Measurements from ENCODE around the gene ROR2.
"Not testable (repeated sequence)": the region's sequence is repeated elsewhere in the genome, so short reads cannot be mapped to it uniquely, and the experiment has no call there.

ROR2 gene

DNA sequence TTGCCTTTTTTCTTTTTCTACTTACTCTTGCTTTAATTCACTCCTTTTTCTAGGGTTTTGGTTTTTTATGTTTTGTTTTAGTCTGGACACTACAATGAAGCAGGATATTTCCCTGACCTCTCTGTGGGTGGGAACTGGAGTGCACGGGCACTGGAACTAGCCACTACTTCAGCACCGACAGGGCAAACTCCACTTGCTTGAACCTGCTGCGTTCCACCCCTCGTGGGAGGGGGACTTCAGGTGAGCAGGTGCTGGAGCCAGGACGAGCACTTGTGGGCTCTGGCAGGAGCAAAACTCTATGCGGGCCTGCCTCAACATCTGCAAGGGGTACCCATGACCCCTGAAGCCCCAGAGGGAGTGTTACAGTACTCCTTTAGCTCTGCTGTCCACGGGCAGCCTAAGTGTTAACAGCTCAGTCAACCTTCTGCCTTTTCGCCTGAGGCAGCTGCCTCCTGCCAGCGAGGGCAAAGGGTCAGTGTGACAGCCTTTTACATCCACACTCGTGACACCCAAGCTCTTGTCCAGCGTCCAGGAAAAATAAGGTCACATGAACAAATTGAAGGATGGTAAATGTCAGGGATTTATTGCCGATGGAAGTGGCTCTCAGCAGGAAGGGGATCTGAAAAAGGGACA, 382.3 kb downstream of the ROR2 start:
- DNase-seq (ENCODE audit: low read depth): no peak

DNA sequence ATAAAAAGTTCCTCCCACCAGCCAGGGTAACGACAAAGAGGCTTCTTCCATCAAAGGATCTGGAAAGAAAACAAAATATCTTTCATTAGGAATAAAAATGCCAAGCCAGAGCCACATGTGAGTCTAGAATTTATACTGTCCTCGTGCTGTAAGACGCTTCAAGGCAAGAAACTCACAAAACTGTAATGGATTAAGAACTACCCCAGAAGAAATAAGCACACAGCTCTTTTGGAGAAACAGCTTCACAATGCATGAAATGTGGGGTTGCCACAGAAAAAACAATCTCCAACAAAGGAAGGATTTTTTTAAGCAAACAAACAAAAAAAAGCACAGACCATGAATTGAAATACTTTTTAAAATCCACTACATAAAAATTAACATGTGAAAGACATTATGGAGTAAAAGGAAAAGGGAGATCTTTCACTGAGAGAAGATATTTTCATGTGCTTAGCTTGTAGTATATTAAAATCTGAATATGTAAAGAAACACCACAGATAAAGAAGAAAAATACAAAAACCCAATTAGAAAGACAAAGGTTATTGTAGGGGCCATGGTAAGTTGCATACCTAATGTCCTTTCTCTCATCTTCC, 385.9 kb downstream of the ROR2 start:
- no peak for DNase-seq (ENCODE audit: low read depth)

DNA sequence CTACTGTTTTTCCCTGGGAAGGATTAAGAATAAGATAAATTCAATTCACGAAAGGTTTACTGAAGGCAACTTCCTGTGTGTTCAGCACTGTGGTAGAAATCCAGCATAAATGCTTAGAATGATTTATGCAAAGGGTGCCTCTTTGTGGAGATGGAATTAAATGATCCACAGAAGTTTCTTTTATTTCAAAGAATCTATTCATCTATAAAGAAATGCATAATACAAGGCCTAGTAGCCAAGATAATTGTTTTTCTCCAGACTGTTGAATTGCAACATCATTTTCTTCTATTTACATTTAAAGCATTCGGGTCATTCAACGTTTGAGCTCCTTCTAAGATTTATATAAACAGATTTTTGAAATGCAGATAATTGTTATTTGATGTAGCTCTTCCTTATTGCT, 387.6 kb downstream of the ROR2 start:
- no peak for DNase-seq (ENCODE audit: low read depth)

DNA sequence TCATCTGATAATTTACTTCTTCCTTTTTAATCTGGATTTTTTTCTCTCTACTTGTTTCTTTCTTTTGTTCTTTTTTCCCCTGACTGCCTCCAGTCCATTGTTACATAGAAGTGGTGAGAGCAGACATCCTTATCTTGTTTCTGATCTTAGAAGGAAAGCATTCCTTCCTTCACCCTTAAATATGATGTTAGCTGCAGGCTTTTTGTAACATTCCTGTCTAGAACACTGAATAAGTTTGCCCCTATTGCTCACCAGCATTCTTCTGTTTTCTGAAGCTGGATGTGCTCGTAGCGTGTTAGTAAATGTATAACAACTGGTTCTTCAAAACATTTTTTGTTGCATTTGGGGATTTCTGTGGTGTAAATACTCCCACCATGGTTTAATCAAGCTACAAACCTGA, 389.7 kb downstream of the ROR2 start:
- no peak for DNase-seq (ENCODE audit: low read depth)

DNA sequence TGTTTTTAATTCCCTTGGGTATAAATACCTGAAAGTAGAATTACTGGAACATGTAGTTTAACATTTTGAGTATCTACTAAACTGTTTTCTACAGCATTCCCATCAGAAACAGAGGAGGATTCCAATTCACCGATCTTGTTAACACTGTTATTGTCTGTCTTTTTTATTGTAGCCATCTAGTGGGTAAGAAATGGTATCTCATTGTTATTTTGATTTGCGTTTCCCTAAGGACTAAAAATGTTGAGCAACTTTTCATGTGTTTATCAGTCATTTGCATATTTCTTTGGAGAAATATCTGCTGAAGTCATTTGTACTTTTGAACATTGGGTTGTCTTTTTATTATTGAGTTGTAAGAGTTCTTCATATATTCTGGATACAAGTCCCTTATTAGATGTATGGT, 391.1 kb downstream of the ROR2 start:
- no peak for DNase-seq (ENCODE audit: low read depth)

DNA sequence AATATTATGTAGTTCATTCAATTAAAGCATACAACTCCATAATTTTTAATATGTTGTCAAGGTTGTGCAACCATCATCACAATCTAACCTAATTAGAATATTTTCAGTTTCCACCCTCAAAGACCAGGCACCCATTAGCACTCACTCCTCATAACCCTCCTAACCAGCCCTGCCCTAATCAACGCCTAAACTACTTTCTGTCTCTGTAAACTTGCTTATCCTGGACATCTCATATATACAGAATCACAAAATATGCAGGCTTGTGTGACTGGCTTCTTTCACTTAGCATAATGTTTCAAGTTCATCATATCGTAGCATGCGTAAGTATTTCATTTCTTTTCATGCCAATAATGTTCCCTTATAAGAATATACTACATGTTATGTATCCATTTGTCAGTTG, 391.6 kb downstream of the ROR2 start:
- DNase-seq (ENCODE audit: low read depth): no peak

DNA sequence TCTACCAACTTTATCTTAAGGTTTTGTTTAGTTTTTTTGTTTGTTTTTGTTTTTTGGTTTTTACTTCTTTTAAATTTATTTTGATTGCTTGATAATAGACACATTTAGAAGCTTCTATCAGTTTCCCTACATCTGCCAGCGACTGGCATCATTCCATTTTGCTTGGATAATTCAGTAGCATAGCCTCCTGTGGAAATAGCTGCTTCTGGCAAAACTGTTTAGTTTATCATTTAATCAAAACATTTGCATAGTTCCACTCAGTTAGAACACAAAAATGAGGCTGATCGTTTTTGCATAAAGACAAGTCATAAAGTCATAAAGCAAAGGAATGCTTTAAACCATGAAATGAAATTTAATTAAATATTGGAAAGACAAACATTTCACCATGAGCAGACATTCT, 392.7 kb downstream of the ROR2 start:
- no peak for DNase-seq (ENCODE audit: low read depth)

DNA sequence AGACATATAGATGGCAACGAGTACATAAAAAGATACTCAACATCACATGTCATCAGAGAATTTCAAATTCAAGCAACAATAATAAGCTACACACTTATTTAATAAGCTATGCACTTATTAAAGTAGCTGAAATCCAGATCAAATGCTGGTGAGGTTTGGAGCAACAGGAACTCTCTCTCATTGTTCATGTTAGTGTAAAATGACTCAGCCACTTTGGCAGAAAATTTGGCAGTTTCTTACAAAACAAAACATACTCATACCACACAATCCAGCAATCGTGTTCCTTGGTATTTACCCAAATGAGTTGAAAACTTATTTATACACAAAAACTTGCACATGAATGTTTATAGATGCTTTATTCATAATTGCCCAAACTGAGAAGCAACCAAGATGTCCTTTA, 394.9 kb downstream of the ROR2 start:
- DNase-seq (ENCODE audit: low read depth): no peak

DNA sequence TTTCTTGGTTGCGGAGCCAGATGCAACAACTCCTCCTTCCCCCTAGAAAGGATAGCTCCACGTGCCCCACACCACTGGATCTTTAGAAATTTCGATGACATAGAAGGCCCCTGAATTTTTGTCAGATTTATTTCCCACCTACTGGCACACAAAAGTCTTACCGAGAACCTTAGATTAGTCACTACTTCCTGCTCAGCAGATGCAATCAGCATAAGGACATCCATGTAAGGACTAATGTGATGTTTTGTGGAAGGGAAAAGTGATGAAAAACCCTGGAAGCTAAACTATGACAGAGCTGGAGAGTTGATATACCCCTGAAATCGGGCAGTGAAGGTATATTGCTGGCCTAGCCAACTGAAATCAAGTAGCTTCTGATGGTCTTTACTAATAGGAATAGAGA, 400.9 kb downstream of the ROR2 start:
- DNase-seq (ENCODE audit: low read depth): no peak

DNA sequence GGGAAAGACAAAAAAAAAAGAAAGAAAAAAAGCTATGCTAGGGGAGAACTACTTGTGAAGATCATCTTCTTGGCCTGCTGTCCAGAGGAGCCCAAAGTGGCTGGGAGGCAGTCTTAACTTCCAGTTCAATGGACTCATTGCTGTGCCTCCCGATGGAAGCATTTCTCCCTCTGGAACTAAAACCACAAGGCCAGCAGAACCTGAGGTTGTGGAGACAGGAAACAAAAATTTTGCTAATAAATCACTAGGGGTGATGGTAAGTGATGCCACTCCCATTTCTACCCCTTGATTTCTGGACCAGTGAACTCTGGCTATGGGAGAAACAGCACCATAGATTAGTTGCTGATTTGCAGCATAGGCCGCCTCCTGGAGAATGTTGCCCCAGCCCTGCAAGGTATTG, 402.9 kb downstream of the ROR2 start:
- no peak for DNase-seq (ENCODE audit: low read depth)

DNA sequence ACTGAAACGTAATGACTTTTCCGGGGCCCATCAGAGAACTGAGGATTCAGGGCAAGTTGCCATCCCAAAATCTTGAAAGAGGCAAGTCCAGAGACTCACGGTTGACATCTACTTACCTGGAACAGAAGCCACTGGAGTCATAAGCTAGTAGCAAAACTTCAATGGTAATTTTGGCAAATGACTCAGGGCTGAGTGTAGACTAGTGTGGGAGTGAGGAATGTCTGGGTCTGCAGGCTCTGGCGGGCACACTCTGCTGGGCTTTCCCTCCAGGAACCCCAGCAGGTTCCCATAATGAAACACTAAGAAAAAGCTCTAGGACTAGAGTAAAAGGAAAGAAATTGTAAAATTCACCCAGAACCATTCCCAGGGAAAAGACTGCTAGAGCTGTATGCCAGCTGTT, 403.5 kb downstream of the ROR2 start:
- no peak for DNase-seq (ENCODE audit: low read depth)

DNA sequence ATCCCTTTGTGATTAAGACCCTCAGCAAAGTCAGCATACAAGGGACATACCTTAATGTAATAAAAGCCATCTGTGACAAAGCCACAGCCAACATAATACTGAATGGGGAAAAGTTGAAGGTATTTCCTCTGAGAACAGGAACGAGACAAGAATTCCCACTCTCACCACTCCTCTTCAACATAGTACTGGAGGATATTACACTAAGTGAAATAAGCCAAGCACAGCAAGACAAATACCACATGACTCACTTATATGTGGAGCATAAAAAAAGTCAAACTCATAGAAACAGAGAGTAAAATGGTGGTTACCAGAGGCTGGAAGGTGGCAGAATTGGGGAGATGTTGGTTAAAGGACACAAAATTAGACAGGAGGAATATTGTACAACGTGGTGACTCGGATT, 408.3 kb downstream of the ROR2 start:
- DNase-seq (ENCODE audit: low read depth): no peak

DNA sequence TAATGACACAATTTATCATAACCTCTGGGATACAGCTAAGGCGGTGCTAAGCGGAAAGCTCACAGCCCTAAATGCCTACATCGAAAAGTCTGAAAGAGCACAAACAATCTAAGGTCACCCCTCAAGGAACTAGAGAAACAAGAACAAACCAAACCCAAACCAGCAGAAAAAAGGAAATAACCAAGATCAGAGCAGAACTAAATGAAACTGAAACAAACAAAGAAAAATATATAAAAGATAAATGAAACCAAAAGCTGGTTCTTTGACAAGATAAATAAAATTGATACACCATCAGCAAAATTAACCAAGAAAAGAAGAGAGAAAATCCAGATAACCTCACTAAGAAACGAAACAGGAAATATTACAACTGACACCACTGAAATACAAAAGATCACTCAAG, 409.5 kb downstream of the ROR2 start:
- not testable (repeated sequence) for DNase-seq (ENCODE audit: low read depth)

DNA sequence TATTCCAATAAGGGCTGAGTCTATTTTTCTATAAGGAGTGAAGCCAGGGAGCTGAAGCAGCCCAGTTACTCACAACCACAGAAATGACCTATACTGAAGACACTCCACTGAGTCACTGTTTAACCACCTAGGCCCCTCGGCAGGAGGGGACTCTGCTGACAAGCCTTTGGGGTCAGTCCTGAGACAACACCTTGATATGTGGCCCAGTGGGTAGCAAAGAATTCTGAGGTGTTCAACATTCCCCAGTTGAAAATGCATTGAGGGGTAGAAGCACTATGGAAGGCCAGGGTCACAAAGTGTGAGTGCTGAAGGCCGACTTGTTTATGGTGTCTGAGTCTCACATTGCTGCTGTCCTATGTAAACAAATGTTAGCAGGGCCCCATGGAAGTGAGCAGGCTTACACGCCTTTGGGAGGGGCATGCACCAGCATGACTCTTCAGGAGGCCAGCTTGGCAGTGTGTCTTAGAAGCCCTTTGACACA, 413.8 kb downstream of the ROR2 start:
- no peak for DNase-seq (ENCODE audit: low read depth)

DNA sequence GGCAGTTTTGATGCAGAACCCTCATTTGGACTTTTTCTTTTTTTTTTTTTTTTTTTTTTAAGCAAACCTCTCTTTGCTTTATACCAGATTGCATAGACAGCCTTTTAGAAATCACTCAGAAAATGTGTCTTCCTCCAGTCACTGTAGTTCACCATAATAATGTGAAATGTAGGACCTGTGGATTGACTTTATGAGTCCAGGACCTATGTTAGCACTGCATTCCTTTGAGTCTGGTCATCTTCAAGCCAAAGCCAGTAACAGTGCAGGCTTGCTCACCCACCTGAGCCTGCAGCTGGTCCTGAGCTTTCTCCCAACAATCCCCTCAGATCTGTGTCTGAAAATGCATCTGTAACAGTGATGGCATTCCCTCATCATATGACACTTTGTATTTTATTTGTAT, 415.7 kb downstream of the ROR2 start:
- DNase-seq (ENCODE audit: low read depth): no peak

DNA sequence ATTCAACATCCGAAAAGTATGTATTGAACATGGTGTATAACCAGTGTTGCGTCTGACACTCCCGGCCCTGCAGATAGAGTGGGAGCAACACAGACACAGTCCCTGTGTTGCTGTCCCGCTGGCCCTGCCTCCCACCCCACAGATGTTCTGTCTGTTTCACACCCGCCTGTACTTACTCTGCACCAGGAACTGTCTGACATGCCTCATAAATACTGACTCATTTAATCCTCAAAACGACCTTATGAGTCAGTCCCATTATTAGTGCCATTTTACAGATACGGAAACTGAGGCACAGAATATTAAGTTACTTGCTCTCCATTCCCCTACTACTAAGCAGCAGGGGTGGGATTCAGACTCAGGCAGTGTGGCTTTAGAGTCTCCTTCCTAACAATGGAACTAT, 416.6 kb downstream of the ROR2 start:
- DNase-seq (ENCODE audit: low read depth): no peak

DNA sequence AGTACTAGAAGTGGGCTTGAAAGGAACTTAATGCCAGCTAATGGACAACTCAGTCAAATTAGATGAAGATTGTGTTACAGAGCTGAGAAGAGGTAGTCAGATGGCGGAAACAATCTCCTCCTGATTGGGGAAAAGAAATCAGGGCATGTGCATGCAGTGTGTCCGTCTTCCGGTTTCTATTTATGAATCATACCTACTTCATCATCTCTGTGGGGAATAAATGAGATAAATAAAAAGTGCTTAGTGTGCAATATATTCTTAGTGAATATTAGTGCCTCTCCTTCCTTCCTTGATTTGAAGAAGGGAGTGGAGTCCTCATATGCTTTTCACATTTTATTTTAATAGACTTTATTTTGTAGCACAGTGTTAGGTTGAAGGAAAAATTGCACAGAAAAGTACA, 417.7 kb downstream of the ROR2 start:
- DNase-seq (ENCODE audit: low read depth): no peak

DNA sequence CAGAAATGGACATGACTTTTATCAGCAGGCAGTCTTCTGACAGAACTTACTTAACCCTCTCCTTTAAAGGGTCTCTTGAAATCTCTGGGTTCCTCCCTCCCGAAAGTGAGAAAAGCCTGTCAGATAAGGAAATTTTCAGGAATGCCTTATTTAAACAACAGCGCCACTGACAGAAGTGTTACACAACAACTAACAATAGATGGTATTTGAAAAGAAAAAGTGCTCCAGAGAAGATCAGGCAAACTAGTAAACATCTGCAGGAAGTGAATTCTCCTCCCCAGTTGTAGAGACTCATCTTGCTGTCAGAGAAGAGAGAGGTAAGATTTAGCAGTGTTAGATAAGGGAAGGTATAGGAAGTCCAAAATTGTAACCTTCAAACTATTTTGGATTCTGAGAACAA, 419.2 kb downstream of the ROR2 start:
- DNase-seq (ENCODE audit: low read depth): no peak

DNA sequence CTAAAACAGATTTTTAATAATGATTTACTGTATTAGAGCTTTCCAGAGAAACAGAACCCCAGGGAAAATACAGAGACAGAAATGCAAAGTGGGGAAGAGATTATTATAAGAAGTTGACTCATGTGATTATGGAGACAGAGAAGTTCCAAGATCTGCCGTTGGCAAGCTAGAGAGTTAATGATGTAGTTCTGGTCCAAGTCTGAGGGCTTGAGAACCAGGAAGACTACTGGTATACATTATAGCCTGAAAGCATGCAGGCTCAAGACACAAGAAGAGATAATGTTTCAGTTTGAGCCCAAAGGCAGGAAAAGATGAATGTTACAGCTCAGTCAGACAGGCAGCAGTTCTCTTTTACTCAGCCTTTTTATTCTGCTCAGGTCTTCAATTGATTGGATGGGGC, 427.5 kb downstream of the ROR2 start:
- no peak for DNase-seq (ENCODE audit: low read depth)

DNA sequence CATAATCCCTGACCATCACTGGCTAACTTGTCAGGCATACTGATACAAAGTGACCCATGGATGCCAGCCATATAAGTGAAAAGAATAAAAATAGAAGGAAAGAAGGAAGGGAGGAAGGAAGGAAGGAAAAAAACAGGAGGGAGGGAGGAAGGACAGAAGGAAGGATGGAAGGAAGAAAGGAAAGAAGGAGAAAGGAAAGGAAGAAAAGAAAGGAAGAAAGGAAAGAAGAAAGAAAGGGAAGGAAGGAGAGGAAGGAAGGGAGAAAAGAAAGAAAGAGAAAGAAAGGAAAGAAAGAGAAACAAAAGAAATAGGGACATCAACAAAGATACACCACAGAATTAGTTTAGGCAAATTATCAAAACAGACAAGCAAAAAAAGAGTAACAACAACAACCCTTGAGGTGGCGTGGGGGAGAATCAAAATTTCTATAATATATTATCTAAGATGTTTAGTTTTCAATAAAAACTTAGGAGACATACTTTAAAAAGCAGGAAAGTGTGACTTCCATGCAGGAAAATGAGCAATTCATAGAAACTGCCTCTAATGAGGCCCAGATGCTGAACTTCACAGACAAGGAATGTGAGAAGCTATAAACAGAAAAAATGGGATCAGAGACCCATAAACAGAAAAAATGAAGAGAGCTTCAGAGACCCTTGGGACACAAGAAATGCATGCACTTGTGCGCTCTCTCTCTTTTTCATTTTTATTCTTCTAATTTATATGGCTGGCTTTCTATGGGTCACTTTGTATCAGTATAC, 430.3 kb downstream of the ROR2 start:
- DNase-seq (ENCODE audit: low read depth): no peak

DNA sequence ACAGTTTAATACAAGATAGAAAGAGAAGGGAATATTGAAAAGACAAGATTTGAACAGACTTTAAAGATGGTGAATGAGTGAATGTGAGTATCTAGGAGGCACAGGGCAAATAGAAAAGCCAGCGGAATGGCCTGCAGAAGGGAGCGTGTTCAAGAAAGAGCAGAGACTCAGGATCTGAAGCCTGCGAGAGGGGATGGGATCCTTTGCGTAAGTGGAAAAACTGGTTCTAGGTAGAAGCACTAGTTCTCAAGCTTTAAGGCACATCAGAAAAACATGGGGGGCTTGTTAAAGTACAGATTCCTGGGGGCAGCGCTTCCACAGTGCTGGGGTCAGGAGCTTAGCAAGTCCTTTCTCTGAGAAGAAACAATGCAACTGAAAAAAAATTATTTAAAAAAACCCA, 431.6 kb downstream of the ROR2 start:
- no peak for DNase-seq (ENCODE audit: low read depth)

DNA sequence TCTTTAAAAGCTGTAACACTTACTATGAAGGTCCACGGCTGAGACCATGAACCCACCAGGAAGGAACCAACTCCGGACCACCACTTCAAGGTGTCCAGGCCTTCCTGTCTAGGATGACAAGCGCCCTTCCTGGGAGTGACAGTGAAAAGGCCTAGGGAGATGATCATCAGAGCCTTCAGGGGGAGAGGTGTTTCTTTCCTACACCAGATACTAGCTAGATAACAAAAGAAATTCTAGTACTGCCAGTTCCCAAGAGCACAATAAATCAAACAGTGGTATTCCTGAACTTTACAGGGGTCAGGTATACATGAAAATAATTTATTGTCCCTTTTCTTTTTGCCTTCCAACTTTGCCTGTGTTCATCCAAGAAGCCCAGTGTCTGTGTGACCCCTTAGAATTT, 432.2 kb downstream of the ROR2 start:
- no peak for DNase-seq (ENCODE audit: low read depth)

DNA sequence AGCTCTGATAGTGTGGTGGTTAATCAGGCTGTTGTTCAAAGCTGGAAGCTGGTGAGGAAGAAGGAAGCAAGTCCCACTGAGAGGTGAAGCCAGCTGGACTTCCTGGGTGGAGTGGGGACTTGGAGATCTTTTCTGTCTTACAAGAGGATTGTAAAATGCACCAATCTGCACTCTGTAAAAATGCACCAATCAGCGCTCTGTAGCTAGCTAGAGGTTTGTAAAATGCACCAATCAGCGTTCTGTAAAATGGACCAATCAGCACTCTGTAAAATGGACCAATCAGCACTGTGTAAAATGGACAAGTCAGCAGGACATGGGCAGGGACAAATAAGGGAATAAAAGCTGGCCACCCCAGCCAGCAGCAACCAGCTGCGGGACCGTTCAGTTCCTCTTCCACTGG, 432.7 kb downstream of the ROR2 start:
- not testable (repeated sequence) for DNase-seq (ENCODE audit: low read depth)

DNA sequence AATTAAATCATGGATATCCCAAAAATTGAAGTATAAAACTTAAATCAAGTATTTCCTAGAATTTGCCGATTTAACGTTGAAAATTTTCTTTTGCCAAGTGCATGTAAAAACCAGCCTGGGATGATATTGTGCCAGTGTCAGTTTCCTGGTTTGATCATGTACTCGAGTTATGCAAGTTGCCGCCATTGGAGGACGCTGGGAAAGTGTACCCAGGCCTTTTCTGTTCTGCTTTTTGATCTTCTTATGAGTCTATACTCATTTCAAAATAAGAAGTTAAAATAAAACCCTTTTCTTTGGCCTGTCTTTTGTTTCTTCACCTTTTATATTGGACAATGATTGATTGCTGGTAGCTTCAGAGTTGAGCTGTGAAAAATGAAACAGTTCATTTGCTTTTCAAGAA, 433.3 kb downstream of the ROR2 start:
- no peak for DNase-seq (ENCODE audit: low read depth)
